NCI-H1105 (cell line): Measurements from ENCODE around the gene NINJ1.

Experiments
- DNase-seq: peaks from one replicate; lab custom pipeline; 2025; lab: John Stamatoyannopoulos, UW

Gene NINJ1, protein sequence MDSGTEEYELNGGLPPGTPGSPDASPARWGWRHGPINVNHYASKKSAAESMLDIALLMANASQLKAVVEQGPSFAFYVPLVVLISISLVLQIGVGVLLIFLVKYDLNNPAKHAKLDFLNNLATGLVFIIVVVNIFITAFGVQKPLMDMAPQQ

DNA sequence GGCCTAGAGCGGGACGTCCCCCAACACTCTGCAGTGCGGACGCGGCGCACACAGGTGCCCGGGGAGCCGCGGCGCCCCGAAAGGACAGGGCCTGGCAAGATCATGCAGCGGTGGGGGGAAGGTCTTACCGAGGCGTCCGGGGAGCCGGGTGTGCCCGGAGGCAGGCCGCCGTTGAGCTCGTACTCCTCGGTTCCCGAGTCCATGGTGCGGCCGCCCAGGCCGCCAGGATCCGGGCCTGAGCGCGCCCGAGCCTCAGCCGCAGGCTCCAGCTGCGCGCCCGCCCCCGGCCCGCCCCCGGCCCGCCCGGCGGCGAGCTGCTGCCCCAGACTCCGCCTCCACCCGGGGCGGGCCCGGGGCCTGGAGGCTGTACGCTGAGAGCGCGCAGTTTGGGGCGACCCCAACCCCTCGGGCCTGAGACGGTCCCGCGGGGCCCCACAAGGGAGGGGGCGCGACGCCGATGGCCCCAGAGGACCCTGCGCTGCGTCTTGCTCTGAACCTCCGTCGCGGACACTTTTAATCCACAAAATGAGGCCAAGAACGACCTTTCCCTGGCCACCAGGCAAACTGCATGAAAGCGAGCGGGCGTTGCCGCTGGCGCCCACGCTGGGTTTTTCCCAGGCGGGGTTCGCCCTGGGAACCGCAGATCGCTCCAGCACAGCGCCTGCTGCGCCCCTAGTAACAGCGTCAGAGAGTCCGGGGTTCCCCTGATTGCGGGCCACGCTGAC is at the start of gene NINJ1:
TSS of gene NINJ1 (minus strand) at position 237 of the 725 bp plus-strand sequence. CDS start at position 203, 34 bp downstream.
- peak; percentile 50 for DNase-seq

GRCh38 chr9:93183131-93183662 is 49.1 kb upstream of the NINJ1 start:
- DNase-seq = no peak

- no peak for DNase-seq
Observed at GRCh38 chr9:93182572-93182971, 48.5 kb upstream of the NINJ1 start.

DNA sequence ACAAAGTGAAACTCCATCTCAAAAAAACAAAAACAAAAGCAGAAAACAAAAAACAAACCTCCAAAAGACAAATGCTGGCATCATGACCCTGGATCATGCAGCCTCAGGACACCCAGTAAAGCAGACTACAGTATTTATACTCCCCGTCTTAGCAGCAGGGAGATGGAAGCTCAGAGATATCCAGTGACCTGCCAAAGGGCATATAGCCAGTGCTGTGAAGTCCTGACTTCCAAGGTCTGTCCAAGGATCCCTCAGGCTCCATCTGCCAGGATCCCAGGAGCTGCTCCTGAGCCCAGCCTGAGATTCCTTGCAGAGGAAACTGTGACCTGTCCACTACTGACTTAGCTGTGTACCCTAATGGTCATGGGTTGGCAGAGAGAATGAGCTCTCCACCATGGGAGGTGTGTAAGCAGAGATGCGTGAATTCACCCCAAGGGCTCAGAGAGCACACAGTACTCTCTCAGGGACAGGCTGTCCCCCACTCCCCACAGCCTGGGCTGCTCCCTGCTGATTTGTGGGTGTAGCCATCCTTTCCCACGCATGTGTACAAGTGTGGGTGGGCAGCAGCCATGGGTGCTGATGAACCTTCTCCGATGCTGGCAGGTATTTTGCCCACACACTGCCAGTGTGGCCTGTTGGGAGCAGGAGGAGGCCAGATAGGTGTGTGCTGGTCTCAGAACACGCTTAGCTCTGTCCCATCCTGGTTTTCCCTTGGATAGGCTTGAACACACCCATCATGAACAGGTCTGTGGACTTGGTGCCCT is 47.8 kb upstream of the NINJ1 start:
- DNase-seq = no peak

DNA sequence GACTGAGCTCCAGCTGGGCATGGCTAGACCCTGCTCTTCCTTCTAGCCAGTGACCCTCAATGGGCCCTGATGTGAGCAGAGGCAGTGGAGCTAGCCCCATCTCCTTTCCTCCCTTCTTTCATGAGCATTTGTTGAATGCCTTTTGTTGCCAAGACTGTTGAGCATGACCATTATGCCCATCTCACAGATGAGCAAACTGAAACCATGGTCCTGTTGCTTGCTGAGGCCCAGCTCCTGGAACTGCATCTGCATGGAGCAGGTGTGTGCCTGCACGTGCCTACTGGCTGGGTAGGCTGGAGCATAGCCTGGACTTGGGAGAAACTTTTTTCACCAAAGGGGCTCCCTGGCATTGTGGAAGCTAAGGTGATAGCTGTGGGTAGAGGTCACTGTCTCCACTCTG is 46.9 kb upstream of the NINJ1 start:
- DNase-seq = no peak

GRCh38 chr9:93178851-93179786 is 45.1 kb upstream of the NINJ1 start:
- DNase-seq = no peak

DNA sequence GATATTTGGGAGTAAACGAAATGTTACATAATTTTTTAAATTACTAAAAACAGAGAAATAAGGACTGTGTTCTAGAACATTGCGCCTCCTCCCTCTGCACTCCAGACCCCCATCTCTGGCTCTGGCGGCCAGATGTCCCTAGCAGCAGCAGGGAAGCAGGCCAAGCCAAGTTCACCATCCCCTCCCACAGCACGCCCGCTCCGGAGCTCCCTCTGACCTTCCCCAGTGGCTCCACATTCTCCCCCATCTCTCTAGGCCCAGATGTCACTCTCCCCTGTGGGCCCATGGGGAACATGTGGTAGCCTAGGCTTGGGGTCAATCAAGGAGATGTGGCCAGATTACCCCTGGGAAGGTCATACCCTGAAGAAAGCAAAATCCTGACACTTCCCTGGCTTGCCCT is 43.6 kb upstream of the NINJ1 start:
- DNase-seq = no peak

DNA sequence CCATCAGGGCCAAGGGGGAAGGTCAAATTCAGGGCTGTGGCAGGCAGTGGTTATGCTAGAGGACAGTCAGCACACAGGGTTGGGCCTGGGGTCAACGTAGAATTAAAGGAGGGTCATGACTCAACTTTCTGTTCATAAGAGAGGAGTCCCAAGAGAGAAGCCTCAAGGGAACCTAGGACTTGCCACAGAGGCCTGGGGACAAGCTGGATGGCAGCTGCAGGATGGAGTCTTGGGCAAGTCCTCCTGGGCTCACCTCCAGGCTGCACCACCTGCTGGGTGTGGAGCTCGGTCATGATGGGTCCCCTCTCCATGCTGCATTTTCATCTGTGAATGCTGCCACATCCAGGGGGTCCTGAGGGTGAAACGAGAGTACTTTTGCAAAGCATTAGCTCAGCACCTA is 40.9 kb upstream of the NINJ1 start:
- DNase-seq = no peak

DNA sequence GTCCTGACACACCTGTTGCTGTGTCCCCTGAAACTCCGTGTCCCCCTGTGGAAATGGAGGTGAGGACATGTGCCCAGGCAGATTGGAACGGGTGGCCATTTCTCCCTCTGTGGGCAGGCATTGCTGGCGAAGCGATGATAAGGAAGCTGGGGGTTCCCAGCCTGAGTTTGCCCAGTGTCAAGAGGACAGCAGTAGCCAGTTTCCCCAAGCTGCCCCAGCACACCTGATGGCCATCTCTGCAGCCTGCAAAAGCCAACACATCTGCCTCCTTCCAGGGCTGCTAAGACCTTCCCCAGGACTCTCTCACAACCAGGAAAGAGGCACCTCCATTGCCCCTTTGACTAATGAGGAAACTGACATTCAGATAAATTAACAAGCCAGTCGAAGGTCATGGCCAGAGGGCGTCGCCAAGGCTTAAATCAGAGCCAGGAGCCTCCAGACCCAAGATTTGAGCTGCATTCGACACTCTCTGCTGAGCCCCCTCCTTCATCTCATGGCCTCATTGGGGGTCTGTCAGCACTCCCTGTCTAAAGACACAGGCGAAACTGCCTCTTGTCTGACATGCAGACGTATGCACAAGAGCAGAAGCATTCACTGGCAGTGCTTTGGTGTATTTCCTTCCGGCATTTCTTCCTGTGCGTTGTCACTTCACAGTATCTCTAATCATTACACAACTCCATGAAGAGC is 39.5 kb upstream of the NINJ1 start:
- no peak for DNase-seq

DNA sequence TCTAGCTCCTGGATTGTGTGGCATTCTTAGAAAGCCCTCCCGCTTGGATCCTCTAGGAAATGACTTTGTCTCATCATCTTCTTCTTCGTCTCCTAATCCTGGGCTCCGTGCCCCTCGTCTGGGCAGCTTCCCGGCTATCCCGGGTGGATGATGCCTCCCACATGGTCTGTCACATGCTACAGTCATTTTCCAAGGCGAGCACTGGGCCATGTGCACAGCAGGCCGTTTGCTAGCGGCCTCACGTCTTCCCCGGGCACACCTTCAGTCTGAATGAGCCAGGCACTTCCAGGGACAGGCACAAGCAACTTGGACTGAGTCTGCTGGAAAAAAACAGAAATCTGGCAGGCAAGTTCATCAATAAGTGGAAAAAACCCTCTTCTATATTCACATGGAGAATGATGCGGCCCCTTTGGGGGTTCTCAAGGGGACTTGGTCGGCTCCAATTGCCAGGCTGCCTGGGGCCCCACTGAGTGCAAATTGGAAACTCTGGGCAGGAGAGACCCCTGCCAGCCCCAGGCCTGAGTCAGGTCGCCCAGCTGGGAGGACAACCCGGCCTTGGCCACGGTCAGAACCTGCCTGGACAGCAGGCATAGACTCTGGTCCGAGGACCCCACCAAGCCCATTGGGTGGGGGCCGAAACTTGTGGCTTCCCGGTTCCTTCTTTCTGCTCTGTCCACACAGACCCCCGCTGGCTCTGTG is 38.8 kb upstream of the NINJ1 start:
- DNase-seq = no peak

DNA sequence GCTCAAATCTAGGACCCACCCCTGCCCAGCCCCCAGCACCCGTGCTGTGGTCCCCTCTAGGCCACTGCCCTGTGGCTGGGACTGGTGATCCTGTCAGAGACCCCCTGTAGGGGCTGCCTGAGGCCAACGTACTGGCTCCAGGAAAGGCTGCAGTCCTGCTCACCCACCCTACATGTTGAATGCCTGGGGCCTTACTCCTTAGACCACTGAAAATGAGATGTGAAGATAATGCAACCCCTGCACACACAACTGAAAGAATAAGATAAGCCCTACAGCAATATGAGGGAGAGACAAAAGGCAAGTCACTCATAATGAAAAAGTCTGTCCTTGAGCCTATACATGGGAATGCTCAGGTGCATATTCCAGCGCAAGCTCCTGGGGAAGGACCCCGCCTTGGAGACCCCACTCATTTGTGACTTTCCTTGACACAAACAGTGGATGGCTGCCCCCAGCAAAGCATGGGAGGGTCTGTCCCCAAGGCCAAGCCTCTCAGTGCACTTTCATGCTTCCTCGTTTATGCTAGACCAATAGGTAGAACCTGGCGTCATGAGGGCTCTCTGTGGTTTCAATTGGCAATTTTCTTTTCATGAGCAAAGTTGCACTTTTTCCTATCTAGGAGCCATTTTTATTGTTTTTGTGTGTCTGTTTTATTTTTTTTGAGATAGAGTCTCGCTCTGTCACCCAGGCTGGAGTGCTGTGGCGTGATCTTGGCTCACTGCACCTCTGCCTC is 37.4 kb upstream of the NINJ1 start:
- DNase-seq = no peak

- DNase-seq = no peak
Observed at GRCh38 chr9:93170571-93170970, 36.5 kb upstream of the NINJ1 start.

- no peak for DNase-seq
Observed at GRCh38 chr9:93169444-93169843, 35.4 kb upstream of the NINJ1 start.

DNA sequence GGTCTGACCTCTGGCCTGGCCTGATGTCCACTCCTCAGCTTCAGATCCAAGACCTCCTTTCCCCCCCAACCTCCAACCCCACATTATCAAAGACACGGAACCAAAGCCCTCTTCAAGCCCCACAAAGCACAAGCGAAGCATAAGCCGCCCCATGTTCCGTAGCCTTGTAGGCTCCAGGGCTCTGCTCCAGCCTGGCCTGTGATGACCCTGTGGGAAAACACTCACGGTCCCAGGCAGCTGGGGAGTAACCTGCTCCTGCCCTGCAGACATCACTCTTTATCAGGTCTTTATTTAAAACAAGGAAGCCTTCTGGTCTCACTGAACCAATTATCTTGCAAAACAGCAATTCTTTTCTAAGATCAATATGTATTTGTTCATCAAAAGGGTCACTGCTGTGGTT is 34.5 kb upstream of the NINJ1 start:
- DNase-seq = no peak

DNA sequence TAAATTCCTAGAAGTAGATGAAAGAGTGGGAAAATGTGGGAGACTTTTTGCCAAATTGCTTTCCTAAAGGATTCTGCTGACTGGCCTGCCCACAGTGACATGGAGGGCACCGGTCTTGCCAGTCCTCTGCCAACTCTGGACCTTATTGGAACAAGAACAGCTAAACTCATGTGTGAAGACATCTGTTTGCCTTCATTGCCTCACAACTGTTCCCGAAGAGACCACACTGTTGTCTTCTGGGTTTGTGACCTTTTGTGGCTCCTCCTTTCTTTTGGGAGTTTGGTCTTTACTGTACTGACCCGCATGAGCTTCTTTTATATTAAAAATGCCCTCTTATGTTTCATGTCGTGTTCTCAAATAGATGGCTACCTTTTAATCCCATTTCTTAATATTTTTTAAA is 33.8 kb upstream of the NINJ1 start:
- no peak for DNase-seq

DNA sequence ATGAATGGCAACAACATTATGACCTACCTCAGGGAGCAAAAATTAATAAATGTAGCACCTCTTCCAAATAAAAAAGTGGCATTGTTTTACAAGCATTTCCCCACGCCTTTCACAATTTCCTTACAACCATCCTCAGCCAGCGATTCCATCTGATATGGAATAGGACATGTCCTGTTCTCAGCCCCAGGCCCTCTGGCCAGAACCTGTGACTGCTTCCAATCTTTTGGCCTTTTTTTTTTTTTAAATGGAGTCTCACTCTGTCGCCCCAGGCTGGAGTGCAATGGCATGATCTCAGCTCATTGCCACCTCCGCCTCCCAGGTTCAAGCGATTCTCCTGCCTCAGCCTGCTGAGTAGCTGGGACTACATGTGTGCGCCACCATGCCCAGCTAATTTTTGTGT is 33.1 kb upstream of the NINJ1 start:
- DNase-seq = no peak

DNA sequence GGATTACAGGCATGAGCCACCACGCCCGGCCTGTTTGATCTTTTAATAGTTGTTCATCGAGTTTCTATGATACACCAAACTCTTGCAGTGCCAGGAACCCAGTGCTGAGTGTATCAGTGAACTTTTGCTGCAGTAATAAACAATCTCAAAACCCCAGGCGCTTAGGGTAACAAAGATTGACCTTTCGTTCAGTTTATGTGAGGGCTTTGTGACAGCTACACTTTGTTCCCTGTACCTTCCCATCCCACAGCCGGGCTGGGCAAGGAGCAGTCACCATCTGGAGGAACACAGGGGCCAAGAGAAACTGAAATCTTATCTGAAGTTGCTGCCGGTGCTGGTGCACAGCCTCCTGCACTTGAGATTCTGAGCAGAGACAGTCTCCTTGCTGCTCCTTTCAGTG is 32.6 kb upstream of the NINJ1 start:
- no peak for DNase-seq

DNA sequence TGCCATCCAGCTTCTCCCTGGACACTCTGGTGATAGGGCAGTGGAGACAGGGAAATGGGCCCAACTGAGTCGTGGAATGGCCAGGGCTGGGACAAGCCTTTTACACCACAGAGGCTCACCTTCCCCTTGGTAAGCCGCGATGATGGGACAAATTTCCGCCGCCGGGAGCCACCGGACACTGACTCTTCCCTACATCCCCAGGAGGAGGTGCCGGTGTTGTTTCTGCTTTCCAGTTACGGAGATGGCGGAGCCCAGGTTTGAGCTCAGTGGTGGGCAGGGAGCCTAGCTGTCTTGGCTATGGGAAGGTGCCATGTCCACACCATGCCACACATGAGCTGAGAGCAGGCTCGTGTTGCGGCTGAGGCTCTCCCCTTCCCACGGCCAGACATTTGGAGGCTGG is 30.0 kb upstream of the NINJ1 start:
- no peak for DNase-seq

DNA sequence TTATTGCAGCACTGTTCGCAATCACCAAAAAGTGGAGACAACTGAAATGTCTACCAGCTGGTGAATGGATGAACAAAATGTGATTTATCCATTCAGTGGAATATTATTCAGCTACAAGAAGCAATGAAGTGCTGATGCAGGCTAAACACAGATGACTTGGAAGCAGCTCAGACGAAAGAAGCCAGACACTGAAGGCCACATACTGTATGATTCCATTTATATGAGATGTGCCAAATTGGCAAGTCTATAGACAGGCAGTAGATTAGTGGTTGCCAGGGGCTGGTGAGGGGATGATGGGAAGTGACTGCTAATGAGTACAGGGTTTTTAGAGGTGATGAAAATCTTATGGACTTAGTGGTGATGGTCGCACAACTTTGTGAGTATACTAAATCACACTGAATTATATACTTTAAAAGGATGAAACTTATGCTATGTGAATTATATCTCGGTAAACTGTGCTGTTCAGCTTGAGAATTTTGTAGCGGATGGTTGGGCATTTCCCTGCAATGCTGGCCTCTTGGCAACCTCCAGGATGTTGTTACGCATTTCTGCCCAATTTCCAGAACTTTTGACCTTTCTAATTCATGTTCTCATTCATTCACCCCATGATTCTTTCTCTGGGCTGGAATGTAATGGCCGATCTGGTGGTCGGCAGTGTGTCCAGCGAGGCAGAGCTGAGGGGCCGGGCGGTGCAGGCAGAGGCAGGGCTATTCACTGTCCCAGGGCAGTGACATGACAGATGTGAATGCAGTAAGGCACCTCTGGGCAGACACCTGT is 27.9 kb upstream of the NINJ1 start:
- no peak for DNase-seq
